MM.1S (cell line): ENCODE results near the gene SLC12A6.
"Not testable (repeated sequence)": the region's sequence is repeated elsewhere in the genome, so short reads cannot be mapped to it uniquely, and the experiment has no call there.

Experiments used
- CTCF ChIP-seq: fragments of 300-600 bp; sonication (generic); IDR thresholded peaks from 2 replicates; pipeline ENCODE4 v1.5.1; 2016; ENCODE audit warnings: antibody characterized with exemption, low read length, mixed read lengths
- EZH2 ChIP-seq: fragments of 300-600 bp; sonication (generic); optimal IDR thresholded peaks from 2 replicates; pipeline ENCODE3; 2017; ENCODE audit warnings: low read depth, mild to moderate bottlenecking, antibody characterized with exemption, low read length, mixed read lengths
- EZH2phosphoT487 ChIP-seq: fragments of 300-600 bp; sonication (generic); IDR thresholded peaks from 2 replicates; pipeline ENCODE4 v1.6.1; 2018; ENCODE audit warnings: antibody characterized with exemption, low read length

GRCh38 chr15:34375541-34375940, 38.0 kb upstream of the SLC12A6 start:
- TF ChIP-seq CTCF, EZH2, EZH2phosphoT487: not testable (repeated sequence)
